Measurements from ENCODE around the gene VCAM1.

- TF ChIP-seq, protein P1, sequence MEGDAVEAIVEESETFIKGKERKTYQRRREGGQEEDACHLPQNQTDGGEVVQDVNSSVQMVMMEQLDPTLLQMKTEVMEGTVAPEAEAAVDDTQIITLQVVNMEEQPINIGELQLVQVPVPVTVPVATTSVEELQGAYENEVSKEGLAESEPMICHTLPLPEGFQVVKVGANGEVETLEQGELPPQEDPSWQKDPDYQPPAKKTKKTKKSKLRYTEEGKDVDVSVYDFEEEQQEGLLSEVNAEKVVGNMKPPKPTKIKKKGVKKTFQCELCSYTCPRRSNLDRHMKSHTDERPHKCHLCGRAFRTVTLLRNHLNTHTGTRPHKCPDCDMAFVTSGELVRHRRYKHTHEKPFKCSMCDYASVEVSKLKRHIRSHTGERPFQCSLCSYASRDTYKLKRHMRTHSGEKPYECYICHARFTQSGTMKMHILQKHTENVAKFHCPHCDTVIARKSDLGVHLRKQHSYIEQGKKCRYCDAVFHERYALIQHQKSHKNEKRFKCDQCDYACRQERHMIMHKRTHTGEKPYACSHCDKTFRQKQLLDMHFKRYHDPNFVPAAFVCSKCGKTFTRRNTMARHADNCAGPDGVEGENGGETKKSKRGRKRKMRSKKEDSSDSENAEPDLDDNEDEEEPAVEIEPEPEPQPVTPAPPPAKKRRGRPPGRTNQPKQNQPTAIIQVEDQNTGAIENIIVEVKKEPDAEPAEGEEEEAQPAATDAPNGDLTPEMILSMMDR (conservative IDR thresholded peaks at IDR 0.05; ENCODE audit: low read depth, low read length) = no peak
- no peak for TF ChIP-seq EZH2 (IDR thresholded peaks at IDR 0.05; ENCODE audit: borderline replicate concordance, low read depth, low read length, poor library complexity, severe bottlenecking)
Measured at GRCh38 chr1:100703052-100703451, 16.5 kb upstream of the VCAM1 start.
